NCI-H2196 (cell line): ENCODE results near the gene RBMS3.
"Not testable (repeated sequence)": the region's sequence is repeated elsewhere in the genome, so short reads cannot be mapped to it uniquely, and the experiment has no call there.

ENCODE experiments used
- DNase-seq: peaks from one replicate; lab custom pipeline; 2025; ENCODE audit not compliant: unreplicated experiment; lab: John Stamatoyannopoulos, UW

The RBMS3 gene

GRCh38 chr3:29310865-29311264 lies 30.0 kb downstream of the RBMS3 start:
- no peak for DNase-seq

GRCh38 chr3:29311795-29312194 lies 30.9 kb downstream of the RBMS3 start:
- no peak for DNase-seq

- DNase-seq: no peak
These were observed 31.5 kb downstream of the RBMS3 start for GRCh38 chr3:29312395-29312794.

- no peak for DNase-seq
These were observed 32.1 kb downstream of the RBMS3 start for GRCh38 chr3:29312960-29313452.

GRCh38 chr3:29313981-29314726 lies 33.3 kb downstream of the RBMS3 start:
- no peak for DNase-seq

GRCh38 chr3:29314727-29315088 lies 33.8 kb downstream of the RBMS3 start:
- no peak for DNase-seq

- no peak for DNase-seq
These were observed 36.8 kb downstream of the RBMS3 start for GRCh38 chr3:29317659-29318173.

- DNase-seq: no peak
These were observed 37.4 kb downstream of the RBMS3 start for GRCh38 chr3:29318251-29318650.

GRCh38 chr3:29319262-29319661 lies 38.4 kb downstream of the RBMS3 start:
- DNase-seq: no peak

- DNase-seq: no peak
These were observed 38.9 kb downstream of the RBMS3 start for GRCh38 chr3:29319798-29320197.

GRCh38 chr3:29322586-29322985 lies 41.7 kb downstream of the RBMS3 start:
- no peak for DNase-seq

GRCh38 chr3:29324180-29324651 lies 43.3 kb downstream of the RBMS3 start:
- no peak for DNase-seq

- not testable (repeated sequence) for DNase-seq
These were observed 45.7 kb downstream of the RBMS3 start for GRCh38 chr3:29326540-29326939.

GRCh38 chr3:29329986-29330890 lies 49.4 kb downstream of the RBMS3 start:
- DNase-seq: no peak

GRCh38 chr3:29331035-29331434 lies 50.2 kb downstream of the RBMS3 start:
- no peak for DNase-seq

- DNase-seq: no peak
These were observed 50.8 kb downstream of the RBMS3 start for GRCh38 chr3:29331456-29332194.

GRCh38 chr3:29332195-29332637 lies 51.3 kb downstream of the RBMS3 start:
- no peak for DNase-seq

- DNase-seq: no peak
These were observed 52.7 kb downstream of the RBMS3 start for GRCh38 chr3:29333576-29333975.

GRCh38 chr3:29334706-29335105 lies 53.8 kb downstream of the RBMS3 start:
- DNase-seq: no peak

- DNase-seq: peak; percentile 57
These were observed 54.6 kb downstream of the RBMS3 start for GRCh38 chr3:29335438-29335837.

- no peak for DNase-seq
These were observed 55.1 kb downstream of the RBMS3 start for GRCh38 chr3:29335943-29336342.
